H9 (cell line): ENCODE results near the gene C6orf47. TPM values are rescaled to one million over a fixed set of nuclear protein-coding genes. Genes with fewer than 3 reads are reported as not detected.

Experiments
- DNase-seq: peaks from one replicate; pipeline ENCODE4 v3.0.0-alpha.2; 2017
- H2AFZ ChIP-seq: one replicate; pipeline ENCODE4 v1.6.1; 2013; ENCODE audit warnings: mild to moderate bottlenecking, low read length, control low read depth, moderate library complexity
- H2AK5ac ChIP-seq: 2 replicates; pipeline ENCODE4 v1.6.1; 2013; ENCODE audit warnings: low read length, control low read depth, mixed read lengths; ENCODE audit not compliant: insufficient read length
- H2BK120ac ChIP-seq: one replicate; pipeline ENCODE4 v1.6.1; 2013; ENCODE audit warnings: low read depth, mild to moderate bottlenecking, low read length, control low read depth, inconsistent platforms; ENCODE audit not compliant: poor library complexity, severe bottlenecking
- H2BK12ac ChIP-seq: 2 replicates; pipeline ENCODE4 v1.6.1; 2013; ENCODE audit warnings: low read length, control low read depth, mixed read lengths, low read depth; ENCODE audit not compliant: insufficient read length
- H2BK15ac ChIP-seq: 2 replicates; pipeline ENCODE4 v1.6.1; 2013; ENCODE audit warnings: low read depth, low read length, control low read depth
- H2BK20ac ChIP-seq: one replicate; pipeline ENCODE4 v1.6.1; 2013; ENCODE audit warnings: low read depth, mild to moderate bottlenecking, low read length, control low read depth, inconsistent platforms; ENCODE audit not compliant: poor library complexity, severe bottlenecking
- H2BK5ac ChIP-seq: 2 replicates; pipeline ENCODE4 v1.6.1; 2013; ENCODE audit warnings: low read length, control low read depth, mixed read lengths; ENCODE audit not compliant: insufficient read length
- H3K14ac ChIP-seq: 2 replicates; pipeline ENCODE4 v1.6.1; 2013; ENCODE audit warnings: low read length, control low read depth; ENCODE audit not compliant: insufficient read depth
- H3K18ac ChIP-seq: 2 replicates; pipeline ENCODE4 v1.6.1; 2013; ENCODE audit warnings: low read depth, mild to moderate bottlenecking, mixed read lengths, low read length, control low read depth; ENCODE audit not compliant: insufficient read length
- H3K23ac ChIP-seq: 2 replicates; pipeline ENCODE4 v1.6.1; 2013; ENCODE audit warnings: low read length, control low read depth, mixed read lengths, low read depth; ENCODE audit not compliant: insufficient read length
- H3K23me2 ChIP-seq: 2 replicates; pipeline ENCODE4 v1.6.1; 2013; ENCODE audit warnings: low read depth, mild to moderate bottlenecking, mixed read lengths, low read length, control low read depth; ENCODE audit not compliant: insufficient read length, poor library complexity, severe bottlenecking
- H3K27ac ChIP-seq: 2 replicates; pipeline ENCODE4 v1.5.1; 2013; ENCODE audit warnings: low read length, control low read depth, mixed read lengths, low read depth; ENCODE audit not compliant: insufficient read length
- H3K27me3 ChIP-seq: 2 replicates; pipeline ENCODE4 v1.6.1; 2013; ENCODE audit warnings: low read length, control low read depth, inconsistent platforms; ENCODE audit not compliant: insufficient read depth
- H3K4ac ChIP-seq: 2 replicates; pipeline ENCODE4 v1.6.1; 2013; ENCODE audit warnings: low read depth, mild to moderate bottlenecking, control low read depth, inconsistent platforms, low read length, moderate library complexity
- H3K4me1 ChIP-seq: 2 replicates; pipeline ENCODE4 v1.6.1; 2013; ENCODE audit warnings: low read length, control low read depth, inconsistent platforms; ENCODE audit not compliant: insufficient read depth
- H3K4me2 ChIP-seq: 2 replicates; pipeline ENCODE4 v1.6.1; 2013; ENCODE audit warnings: low read length, control low read depth, mixed read lengths; ENCODE audit not compliant: insufficient read length, insufficient read depth
- H3K56ac ChIP-seq: 2 replicates; pipeline ENCODE4 v1.6.1; 2013; ENCODE audit warnings: low read depth, mild to moderate bottlenecking, mixed read lengths, low read length, control low read depth; ENCODE audit not compliant: insufficient read length
- H3K79me1 ChIP-seq: 2 replicates; pipeline ENCODE4 v1.6.1; 2013; ENCODE audit warnings: low read depth, mild to moderate bottlenecking, moderate library complexity, low read length, control low read depth, inconsistent platforms; ENCODE audit not compliant: insufficient read depth, poor library complexity, severe bottlenecking
- H3K79me2 ChIP-seq: 2 replicates; pipeline ENCODE4 v1.6.1; 2013; ENCODE audit warnings: low read length, control low read depth, inconsistent platforms; ENCODE audit not compliant: insufficient read depth
- H3K9ac ChIP-seq: 2 replicates; pipeline ENCODE4 v1.6.1; 2013; ENCODE audit warnings: low read length, control low read depth, mixed read lengths; ENCODE audit not compliant: insufficient read length; ENCODE audit errors: extremely low read depth
- H3K9me3 ChIP-seq: one replicate; pipeline ENCODE4 v1.6.1; 2013; ENCODE audit warnings: low read depth, low read length, inconsistent platforms; ENCODE audit not compliant: control insufficient read depth
- H3T11ph ChIP-seq: one replicate; pipeline ENCODE4 v1.6.1; 2013; ENCODE audit warnings: mild to moderate bottlenecking, low read length, control low read depth, inconsistent platforms
- H4K20me1 ChIP-seq: one replicate; pipeline ENCODE4 v1.6.1; 2013; ENCODE audit not compliant: control insufficient read depth, insufficient read length, insufficient read depth
- H4K5ac ChIP-seq: 2 replicates; pipeline ENCODE4 v1.6.1; 2013; ENCODE audit warnings: low read depth, mild to moderate bottlenecking, mixed read lengths, low read length, control low read depth; ENCODE audit not compliant: insufficient read length
- H4K8ac ChIP-seq: replicated peaks from 2 replicates; pipeline ENCODE4 v1.6.1; 2013; ENCODE audit warnings: low read length, control low read depth, mixed read lengths, low read depth; ENCODE audit not compliant: insufficient read length
- H4K91ac ChIP-seq: 2 replicates; pipeline ENCODE4 v1.6.1; 2013; ENCODE audit warnings: low read depth, mild to moderate bottlenecking, moderate library complexity, mixed read lengths, low read length, control low read depth; ENCODE audit not compliant: insufficient read length
- H3K27ac Mint-ChIP-seq, 3 experiments: 2 replicates in 2 of 3; 3 replicates in 1 of 3; pipeline ENCODE4 v1.8.0; 2020 to 2021; ENCODE audit warnings: mixed read lengths in 3 of 3, mild to moderate bottlenecking in 1 of 3, moderate library complexity in 1 of 3
- H3K27me3 Mint-ChIP-seq: 2 replicates; pipeline ENCODE4 v1.8.0; 2021; ENCODE audit warnings: low read depth, mild to moderate bottlenecking, moderate library complexity, mixed read lengths
- H3K36me3 Mint-ChIP-seq, 3 experiments: 2 replicates in 2 of 3; 3 replicates in 1 of 3; pipeline ENCODE4 v1.8.0; 2020 to 2021; ENCODE audit warnings: low read depth in 3 of 3, mixed read lengths in 3 of 3; ENCODE audit not compliant: insufficient read depth in 1 of 3
- H3K4me1 Mint-ChIP-seq, 2 experiments: 2 replicates each; pipeline ENCODE4 v1.8.0; 2020; ENCODE audit warnings: mixed read lengths in 2 of 2
- H3K4me3 Mint-ChIP-seq, 2 experiments: 2 replicates in 1 of 2; 3 replicates in 1 of 2; pipeline ENCODE4 v1.8.0; 2020 to 2021; ENCODE audit warnings: mild to moderate bottlenecking in 2 of 2, mixed read lengths in 2 of 2, moderate library complexity in 1 of 2
- H3K9me3 Mint-ChIP-seq, 2 experiments: 2 replicates in 1 of 2; 3 replicates in 1 of 2; pipeline ENCODE4 v1.8.0; 2020; ENCODE audit warnings: mild to moderate bottlenecking in 2 of 2, mixed read lengths in 2 of 2, moderate library complexity in 1 of 2
- CTCF ChIP-seq: fragments of 200-600 bp; sonication (generic); conservative IDR thresholded peaks from 3 replicates; pipeline ENCODE4 v1.8.0; 2021; ENCODE audit warnings: antibody characterized with exemption, mild to moderate bottlenecking
- WGBS: extraction: QIAGEN DNeasy Blood & Tissue Kit; methylation state at CpG from one replicate; pipeline ENCODE4 v1.1.7; 2013; ENCODE audit warnings: missing lambda C conversion rate, low lambda C conversion rate, mixed read lengths; ENCODE audit not compliant: insufficient read length; ENCODE audit errors: extremely low coverage; 5-methylcytosine and 5-hydroxymethylcytosine counted together
- total RNA-seq: library from RNA; stranded (reverse); gene quantifications from 2 replicates; pipeline ENCODE4 v1.2.1, GENCODE V29; 2021

Gene C6orf47
- total RNA-seq, 1 experiment from 2014 or later: 19.0 TPM

DNA sequence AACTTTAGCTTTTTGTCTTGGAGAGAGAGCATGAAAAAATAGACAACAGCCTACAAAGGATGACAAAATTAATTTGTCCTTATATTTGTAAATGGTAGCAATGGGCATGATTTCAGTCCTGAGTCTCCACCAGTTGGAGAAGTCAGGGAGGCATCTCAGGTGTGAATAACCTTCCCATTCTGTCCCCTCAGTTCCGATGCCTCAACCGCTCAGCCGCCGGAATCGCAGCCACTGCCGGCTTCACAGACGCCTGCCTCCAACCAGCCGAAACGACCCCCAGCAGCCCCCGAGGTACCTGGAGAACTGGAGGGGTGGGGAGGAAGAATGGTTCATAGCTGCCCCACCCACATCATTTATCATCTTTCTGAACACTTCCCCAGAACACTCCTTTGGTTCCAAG lies 36.5 kb downstream of the C6orf47 start:
- Histone ChIP-seq H3K23me2 (peaks cover 8% of the 10 kb centered on the region), H2AFZ (no peak overlapping the region), H4K8ac (no peak overlapping the region), H3K56ac (no peak overlapping the region), H3T11ph (no peak overlapping the region), H3K79me2 (peaks cover 20% of the 10 kb centered on the region), H2BK120ac (no peak overlapping the region), H2BK15ac (no peak overlapping the region), H3K79me1 (peaks cover 5% of the 10 kb centered on the region), H3K23ac (no peak overlapping the region), H3K4me1 (peaks cover 3% of the 10 kb centered on the region; the same call in 1 of the 2 replicates), H4K91ac (no peak overlapping the region), H4K20me1 (no peaks in the 10 kb centered on the region), H3K18ac (no peak overlapping the region), H2BK5ac (no peak overlapping the region), H3K9ac (no peak overlapping the region), H3K4ac (no peak overlapping the region), H3K9me3 (no peaks in the 10 kb centered on the region), H3K14ac (no peak overlapping the region), H3K4me2 (no peak overlapping the region), H2BK20ac (no peak overlapping the region), H4K5ac (no peak overlapping the region), H3K27me3 (no peaks in the 10 kb centered on the region), H2AK5ac (no peak overlapping the region), H3K27ac (no peak overlapping the region), H2BK12ac (no peak overlapping the region)
- H3K27ac Mint-ChIP-seq: peak overlapping the region in 1 of 3 experiments; percentile 34; a peak in 2 of 7 replicates
- no peaks in the 10 kb centered on the region; a peak in 1 of 5 replicates for H3K9me3 Mint-ChIP-seq
- H3K27me3 Mint-ChIP-seq: no peaks in the 10 kb centered on the region; the same call in 1 of the 2 replicates
- H3K4me3 Mint-ChIP-seq: no peak overlapping the region; a peak in 1 of 5 replicates
- DNase-seq: no peak
- peaks cover 72 to 80% (median 80%) of the 10 kb centered on the region in 3 experiments for H3K36me3 Mint-ChIP-seq
- H3K4me1 Mint-ChIP-seq: peaks cover 14 to 16% of the 10 kb centered on the region in 2 experiments
- no CpG with 5 or more reads among the region's 10 CpGs for WGBS
- no peak for TF ChIP-seq CTCF
